ENCODE measurements around the gene ADRM1.

DNA sequence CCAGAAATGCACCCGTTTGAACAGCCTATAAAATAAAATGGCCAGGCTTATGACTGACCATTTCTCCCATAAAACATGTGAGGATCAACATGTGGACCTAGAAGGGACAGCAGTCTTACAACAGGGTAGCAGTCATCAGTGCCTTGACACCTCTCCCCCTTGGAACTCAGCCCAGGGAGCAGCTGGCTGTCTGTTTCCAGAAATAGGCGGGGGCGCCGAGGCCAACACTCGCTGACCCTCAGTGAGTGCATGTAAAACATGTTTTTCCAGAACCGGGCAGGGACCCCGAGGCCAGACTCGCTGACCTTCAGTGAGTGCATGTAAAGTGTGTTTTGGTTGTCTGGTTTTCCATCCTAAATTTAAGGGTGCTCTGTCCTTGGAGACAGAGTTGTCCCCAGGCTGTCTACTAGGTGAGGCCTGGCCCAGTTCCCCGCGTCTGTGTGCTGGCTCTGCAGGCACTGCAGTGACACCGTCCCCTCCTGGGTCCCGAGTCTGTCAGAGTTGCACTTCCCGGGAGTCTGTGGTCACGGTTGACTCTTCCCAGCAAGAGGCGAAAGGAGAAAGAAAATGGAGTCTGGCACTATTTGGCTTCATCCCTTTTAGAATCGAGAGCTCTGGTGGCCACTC lies 19.8 kb upstream of the ADRM1 start:
- no peak for TF ChIP-seq JUNB (IDR thresholded peaks at IDR 0.05; ENCODE audit: unreplicated experiment)
- TF ChIP-seq POLR2AphosphoS5 (IDR thresholded peaks at IDR 0.05; ENCODE audit: low read depth), result no peak
- TF ChIP-seq CTCF (conservative IDR thresholded peaks at IDR 0.05; ENCODE audit: low read depth in 2 of 2), result no peak
- TF ChIP-seq, protein P1, sequence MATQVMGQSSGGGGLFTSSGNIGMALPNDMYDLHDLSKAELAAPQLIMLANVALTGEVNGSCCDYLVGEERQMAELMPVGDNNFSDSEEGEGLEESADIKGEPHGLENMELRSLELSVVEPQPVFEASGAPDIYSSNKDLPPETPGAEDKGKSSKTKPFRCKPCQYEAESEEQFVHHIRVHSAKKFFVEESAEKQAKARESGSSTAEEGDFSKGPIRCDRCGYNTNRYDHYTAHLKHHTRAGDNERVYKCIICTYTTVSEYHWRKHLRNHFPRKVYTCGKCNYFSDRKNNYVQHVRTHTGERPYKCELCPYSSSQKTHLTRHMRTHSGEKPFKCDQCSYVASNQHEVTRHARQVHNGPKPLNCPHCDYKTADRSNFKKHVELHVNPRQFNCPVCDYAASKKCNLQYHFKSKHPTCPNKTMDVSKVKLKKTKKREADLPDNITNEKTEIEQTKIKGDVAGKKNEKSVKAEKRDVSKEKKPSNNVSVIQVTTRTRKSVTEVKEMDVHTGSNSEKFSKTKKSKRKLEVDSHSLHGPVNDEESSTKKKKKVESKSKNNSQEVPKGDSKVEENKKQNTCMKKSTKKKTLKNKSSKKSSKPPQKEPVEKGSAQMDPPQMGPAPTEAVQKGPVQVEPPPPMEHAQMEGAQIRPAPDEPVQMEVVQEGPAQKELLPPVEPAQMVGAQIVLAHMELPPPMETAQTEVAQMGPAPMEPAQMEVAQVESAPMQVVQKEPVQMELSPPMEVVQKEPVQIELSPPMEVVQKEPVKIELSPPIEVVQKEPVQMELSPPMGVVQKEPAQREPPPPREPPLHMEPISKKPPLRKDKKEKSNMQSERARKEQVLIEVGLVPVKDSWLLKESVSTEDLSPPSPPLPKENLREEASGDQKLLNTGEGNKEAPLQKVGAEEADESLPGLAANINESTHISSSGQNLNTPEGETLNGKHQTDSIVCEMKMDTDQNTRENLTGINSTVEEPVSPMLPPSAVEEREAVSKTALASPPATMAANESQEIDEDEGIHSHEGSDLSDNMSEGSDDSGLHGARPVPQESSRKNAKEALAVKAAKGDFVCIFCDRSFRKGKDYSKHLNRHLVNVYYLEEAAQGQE (IDR thresholded peaks at IDR 0.05; ENCODE audit: unreplicated experiment), result no peak
- no peak for TF ChIP-seq ETS1 (IDR thresholded peaks at IDR 0.05)
- TF ChIP-seq EZH2phosphoT487 (IDR thresholded peaks at IDR 0.05; ENCODE audit: unreplicated experiment), result no peak
- TF ChIP-seq CREB1 (CRISPR knock-in tag; IDR thresholded peaks at IDR 0.05; ENCODE audit: low read depth), result no peak
- TF ChIP-seq ZNF331 (CRISPR knock-in tag; IDR thresholded peaks at IDR 0.05; ENCODE audit: low read depth), result no peak
- TF ChIP-seq, protein P2, sequence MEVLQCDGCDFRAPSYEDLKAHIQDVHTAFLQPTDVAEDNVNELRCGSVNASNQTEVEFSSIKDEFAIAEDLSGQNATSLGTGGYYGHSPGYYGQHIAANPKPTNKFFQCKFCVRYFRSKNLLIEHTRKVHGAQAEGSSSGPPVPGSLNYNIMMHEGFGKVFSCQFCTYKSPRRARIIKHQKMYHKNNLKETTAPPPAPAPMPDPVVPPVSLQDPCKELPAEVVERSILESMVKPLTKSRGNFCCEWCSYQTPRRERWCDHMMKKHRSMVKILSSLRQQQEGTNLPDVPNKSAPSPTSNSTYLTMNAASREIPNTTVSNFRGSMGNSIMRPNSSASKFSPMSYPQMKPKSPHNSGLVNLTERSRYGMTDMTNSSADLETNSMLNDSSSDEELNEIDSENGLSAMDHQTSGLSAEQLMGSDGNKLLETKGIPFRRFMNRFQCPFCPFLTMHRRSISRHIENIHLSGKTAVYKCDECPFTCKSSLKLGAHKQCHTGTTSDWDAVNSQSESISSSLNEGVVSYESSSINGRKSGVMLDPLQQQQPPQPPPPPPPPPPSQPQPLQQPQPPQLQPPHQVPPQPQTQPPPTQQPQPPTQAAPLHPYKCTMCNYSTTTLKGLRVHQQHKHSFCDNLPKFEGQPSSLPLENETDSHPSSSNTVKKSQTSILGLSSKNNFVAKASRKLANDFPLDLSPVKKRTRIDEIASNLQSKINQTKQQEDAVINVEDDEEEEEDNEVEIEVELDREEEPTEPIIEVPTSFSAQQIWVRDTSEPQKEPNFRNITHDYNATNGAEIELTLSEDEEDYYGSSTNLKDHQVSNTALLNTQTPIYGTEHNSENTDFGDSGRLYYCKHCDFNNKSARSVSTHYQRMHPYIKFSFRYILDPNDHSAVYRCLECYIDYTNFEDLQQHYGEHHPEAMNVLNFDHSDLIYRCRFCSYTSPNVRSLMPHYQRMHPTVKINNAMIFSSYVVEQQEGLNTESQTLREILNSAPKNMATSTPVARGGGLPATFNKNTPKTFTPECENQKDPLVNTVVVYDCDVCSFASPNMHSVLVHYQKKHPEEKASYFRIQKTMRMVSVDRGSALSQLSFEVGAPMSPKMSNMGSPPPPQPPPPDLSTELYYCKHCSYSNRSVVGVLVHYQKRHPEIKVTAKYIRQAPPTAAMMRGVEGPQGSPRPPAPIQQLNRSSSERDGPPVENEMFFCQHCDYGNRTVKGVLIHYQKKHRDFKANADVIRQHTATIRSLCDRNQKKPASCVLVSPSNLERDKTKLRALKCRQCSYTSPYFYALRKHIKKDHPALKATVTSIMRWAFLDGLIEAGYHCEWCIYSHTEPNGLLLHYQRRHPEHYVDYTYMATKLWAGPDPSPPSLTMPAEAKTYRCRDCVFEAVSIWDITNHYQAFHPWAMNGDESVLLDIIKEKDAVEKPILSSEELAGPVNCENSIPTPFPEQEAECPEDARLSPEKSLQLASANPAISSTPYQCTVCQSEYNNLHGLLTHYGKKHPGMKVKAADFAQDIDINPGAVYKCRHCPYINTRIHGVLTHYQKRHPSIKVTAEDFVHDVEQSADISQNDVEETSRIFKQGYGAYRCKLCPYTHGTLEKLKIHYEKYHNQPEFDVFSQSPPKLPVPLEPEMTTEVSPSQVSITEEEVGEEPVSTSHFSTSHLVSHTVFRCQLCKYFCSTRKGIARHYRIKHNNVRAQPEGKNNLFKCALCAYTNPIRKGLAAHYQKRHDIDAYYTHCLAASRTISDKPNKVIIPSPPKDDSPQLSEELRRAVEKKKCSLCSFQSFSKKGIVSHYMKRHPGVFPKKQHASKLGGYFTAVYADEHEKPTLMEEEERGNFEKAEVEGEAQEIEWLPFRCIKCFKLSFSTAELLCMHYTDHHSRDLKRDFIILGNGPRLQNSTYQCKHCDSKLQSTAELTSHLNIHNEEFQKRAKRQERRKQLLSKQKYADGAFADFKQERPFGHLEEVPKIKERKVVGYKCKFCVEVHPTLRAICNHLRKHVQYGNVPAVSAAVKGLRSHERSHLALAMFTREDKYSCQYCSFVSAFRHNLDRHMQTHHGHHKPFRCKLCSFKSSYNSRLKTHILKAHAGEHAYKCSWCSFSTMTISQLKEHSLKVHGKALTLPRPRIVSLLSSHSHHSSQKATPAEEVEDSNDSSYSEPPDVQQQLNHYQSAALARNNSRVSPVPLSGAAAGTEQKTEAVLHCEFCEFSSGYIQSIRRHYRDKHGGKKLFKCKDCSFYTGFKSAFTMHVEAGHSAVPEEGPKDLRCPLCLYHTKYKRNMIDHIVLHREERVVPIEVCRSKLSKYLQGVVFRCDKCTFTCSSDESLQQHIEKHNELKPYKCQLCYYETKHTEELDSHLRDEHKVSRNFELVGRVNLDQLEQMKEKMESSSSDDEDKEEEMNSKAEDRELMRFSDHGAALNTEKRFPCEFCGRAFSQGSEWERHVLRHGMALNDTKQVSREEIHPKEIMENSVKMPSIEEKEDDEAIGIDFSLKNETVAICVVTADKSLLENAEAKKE (CRISPR knock-in tag; IDR thresholded peaks at IDR 0.05), result no peak

Measured in GM23338 (cell line).